Globus pallidus (tissue), 1 donor: ENCODE measurements around the gene WFDC10B.
"Not testable (repeated sequence)": the region's sequence is repeated elsewhere in the genome, so short reads cannot be mapped to it uniquely, and the experiment has no call there.

Experiments used
- DNase-seq: peaks from one replicate; pipeline ENCODE4 v3.0.0-alpha.2; 2015; ENCODE audit warnings: low spot score

WFDC10B gene

GRCh38 chr20:45704969-45705637 lies at the start of gene WFDC10B:
Gene WFDC10B (minus strand): TSS chr20:45705019. CDS start chr20:45685992, 19,027 bp downstream.
- DNase-seq, result no peak

- no peak for DNase-seq
Observed at GRCh38 chr20:45752746-45753145, 47.9 kb upstream of the WFDC10B start.

GRCh38 chr20:45751721-45752120 lies 46.9 kb upstream of the WFDC10B start:
- no peak for DNase-seq

DNA sequence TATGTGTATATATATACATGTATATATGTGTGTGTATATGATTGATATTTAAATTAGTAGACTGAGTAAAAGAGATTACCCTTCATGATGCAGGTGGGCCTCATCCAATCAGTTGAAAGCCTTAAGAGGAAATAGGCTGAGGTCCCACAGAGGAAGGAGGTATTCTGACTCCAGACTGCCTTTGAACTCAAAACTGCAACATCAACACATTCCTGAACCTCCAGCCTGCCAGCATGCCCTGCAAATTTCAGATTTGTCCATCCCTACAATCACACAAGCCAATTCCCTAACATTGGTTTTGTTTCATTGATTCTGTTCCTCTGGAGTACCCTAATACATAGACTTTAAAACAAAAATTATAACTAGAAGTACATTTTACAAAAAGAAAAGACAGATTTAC lies 40.2 kb upstream of the WFDC10B start:
- DNase-seq, result no peak

DNA sequence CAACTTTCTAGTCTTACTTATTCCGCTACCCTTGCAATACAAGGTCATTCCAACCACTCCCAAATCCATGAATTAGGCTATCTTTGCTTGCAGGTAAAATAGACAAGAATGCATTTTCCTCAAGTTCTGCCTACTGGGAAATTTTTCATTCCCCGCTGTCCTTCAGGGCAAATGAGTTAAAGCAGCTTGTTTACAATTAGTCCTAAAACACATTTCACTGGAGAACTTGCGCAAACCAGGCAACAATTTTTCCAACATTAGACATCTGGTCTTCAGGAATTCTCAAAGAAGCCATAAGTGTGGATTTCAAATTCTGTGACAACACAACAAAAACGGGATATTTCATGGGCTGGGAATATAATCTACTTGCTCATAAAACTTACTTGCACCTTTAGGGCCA lies 37.8 kb upstream of the WFDC10B start:
- DNase-seq, result no peak

DNA sequence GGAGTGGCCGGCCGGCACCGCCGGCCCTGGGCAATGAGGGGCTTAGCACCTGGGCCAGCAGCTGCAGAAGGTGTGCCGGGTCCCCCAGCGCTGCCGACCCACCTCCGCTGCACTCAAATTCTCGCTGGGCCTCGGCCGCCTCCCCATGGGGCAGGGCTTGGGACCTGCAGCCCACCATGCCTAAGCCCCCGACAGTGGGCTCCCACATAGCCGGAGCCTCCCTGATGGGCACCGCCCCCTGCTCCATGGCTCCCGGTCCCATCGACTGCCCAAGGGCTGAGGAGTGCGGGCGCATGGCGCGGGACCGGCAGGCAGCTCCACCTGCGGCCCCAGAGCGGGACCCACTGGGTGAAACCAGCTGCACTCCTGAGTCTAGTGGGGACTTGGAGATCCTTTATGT lies 31.2 kb upstream of the WFDC10B start:
- DNase-seq, result no peak

DNA sequence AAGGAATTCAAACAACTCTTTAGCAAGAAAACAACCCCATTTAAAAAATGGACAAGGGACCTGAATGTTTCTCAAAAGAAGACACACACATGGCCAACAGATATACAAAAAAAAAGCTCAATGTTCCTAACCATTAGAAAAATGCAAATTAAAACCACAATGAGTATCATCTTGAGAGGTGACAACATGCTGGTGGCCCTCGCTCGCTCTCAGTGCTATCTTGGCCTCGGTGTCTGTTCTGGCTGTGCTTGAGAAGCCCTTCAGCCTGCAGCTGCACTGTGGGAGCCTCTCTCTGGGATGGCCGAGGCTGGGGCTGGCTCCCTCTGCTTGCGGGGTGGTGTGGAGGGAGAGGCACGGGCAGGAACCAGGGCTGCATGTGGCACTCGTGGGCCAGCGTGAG lies 30.7 kb upstream of the WFDC10B start:
- DNase-seq, result no peak

- DNase-seq, result no peak
Observed at GRCh38 chr20:45732199-45732598, 27.4 kb upstream of the WFDC10B start.

- no peak for DNase-seq
Observed at GRCh38 chr20:45727044-45727443, 22.2 kb upstream of the WFDC10B start.

GRCh38 chr20:45725134-45725533 lies 20.3 kb upstream of the WFDC10B start:
- DNase-seq, result no peak

DNA sequence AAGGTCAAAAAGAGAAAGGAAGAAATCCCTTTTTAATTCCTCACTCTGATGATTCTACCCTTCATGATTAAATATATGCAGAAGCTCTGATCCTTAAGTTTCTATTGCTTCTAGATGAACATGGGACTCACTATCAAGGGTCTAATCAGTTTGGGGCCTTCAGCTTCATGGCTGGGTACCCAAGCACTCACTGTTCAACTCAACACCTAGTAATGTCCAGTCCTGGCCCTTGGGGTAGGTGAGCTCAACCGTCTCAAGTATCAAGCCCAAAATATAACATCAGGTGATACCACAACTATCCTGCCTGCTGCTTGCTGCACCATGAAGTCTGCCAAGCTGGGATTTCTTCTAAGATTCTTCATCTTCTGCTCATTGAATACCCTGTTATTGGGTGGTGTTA lies 17.2 kb upstream of the WFDC10B start, which contains the start of gene SPINT4:
TSS of gene SPINT4 (plus strand) at position 301 of the 400 bp plus-strand sequence. CDS start at position 322, 21 bp downstream.
- DNase-seq, result no peak

GRCh38 chr20:45716141-45716688 lies 11.4 kb upstream of the WFDC10B start:
- DNase-seq, result not testable (repeated sequence)

GRCh38 chr20:45701873-45702272 lies 2.9 kb downstream of the WFDC10B start, which contains the start of gene WFDC13:
Gene WFDC13 (plus strand): TSS chr20:45702038. CDS start chr20:45702124, 86 bp downstream.
- DNase-seq, result no peak

DNA sequence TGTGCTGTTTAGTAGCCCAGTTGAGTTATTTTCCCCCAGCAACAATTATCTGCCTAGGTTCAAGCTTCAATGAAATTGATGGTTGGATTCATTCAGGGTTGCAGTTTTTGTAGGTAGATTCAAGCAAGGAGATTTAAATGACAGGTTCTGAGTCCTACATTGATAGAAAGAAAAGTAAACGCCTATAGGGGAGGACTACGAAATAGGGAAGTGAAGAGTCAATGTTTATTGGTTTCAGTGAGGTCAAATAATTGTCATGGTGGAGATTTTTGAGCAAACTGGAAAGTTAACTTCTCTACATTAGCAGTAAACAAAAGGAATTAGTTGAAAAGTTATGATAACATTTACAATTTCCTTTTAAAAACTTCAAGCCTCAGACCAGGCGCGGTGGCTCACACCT lies 3.7 kb downstream of the WFDC10B start:
- no peak for DNase-seq

GRCh38 chr20:45695496-45695895 lies 9.3 kb downstream of the WFDC10B start:
- no peak for DNase-seq

GRCh38 chr20:45693346-45693745 lies 11.5 kb downstream of the WFDC10B start:
- not testable (repeated sequence) for DNase-seq

DNA sequence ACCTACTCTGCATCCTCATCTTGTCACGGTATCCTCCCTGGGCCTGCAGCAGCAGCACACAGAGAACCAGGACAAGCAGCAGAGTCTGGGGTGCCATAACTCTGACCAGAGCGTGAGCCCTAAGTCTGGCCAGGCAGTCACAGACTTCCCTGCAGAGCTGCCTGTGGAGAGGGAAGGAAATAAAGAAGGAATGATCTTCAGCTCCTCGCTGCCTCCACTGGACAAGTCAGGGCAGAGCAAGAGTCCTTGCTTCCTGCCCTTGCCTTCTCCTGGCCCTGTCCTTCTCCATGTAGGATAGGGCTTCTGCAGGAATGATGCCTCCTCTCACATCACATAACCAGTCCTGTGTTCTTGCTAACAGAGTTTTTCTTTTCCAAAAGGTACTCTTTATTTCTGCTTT lies 18.9 kb downstream of the WFDC10B start:
- no peak for DNase-seq

DNA sequence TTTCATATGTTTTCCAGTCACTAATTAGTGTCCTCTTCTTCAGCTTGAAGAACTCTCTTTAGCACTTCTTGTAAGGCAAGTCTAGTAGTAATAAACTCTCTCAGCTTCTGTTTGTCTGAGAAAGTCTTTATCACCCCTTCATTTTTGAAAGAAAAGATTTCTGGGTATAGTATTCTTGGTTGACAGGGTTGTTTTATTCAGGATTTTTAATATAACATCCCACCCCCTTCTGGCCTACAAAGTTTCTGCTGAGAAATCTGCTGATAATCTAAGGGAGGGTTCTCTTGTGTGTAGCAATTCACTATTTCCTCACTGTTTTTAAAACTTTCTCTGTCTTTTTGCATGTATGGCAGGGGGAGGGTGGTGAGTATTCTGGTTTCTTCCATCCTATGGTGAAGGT lies 25.2 kb downstream of the WFDC10B start:
- DNase-seq, result no peak

- no peak for DNase-seq
Observed at GRCh38 chr20:45672765-45673164, 32.1 kb downstream of the WFDC10B start.

DNA sequence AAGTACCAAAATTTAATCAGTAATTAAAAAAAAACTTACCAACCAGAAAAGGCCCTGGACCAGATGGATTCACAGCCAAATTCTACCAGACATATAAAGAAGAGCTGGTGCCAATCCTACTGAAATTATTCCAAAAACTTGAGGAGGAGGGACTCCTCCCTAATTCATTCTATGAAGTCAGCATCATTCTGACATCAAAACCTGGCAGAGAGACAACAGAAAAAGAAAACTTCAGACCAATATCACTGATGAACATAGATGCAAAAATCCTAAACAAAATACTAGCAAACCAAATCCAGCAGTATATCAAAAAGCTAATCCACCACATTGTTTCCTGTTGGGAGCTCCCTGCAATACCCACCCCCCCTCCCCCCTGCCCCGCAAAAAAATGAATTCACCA lies 34.7 kb downstream of the WFDC10B start, which contains the start of gene WFDC11:
TSS of gene WFDC11 (minus strand) at position 101 of the 400 bp plus-strand sequence. CDS start 19,639 bp downstream, outside the sequence.
- no peak for DNase-seq

- DNase-seq, result not testable (repeated sequence)
Observed at GRCh38 chr20:45657038-45657437, 47.8 kb downstream of the WFDC10B start.

DNA sequence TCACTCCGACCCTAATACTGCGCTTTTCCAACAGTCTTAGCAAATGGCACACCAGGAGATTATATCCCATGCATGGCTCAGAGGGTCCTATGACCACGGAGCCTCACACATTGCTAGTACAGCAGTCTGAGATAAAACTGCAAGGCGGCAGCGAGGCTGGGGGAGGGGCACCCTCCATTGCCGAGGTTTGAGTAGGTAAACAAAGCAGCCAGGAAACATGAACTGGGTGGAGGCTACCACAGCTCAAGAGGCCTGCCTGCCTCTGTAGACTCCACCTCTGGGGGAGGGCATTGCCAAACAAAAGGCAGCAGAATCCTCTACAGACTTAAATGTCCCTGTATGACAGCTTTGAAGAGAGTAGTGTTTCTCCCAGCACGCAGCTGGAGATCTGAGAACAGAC lies 53.1 kb downstream of the WFDC10B start:
- DNase-seq, result not testable (repeated sequence)

DNA sequence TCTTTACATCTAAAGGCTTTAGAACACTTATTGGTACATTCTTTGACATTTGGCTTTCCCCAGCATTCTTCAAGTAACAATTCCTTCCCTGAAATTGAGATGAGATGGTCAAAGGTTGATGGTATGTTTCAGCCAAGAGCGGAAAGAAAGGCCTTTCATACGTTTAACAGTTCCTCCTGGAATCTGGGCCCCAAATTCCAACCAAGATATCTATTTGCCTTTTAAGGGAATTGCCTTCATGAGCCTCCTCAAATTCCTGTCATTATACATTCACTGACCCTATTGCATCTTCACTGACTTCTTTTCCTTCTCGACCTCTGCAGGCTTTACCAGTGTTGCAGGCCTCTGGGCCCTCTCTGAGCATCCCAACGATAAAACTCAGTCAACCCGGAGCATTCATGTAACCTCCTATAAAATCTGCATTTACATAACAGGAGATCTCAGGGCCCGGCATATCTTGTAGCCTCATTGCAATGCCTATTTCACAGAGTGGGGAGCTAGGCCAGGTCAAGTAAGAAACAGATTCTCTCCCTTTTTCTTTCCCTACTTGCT lies 55.4 kb downstream of the WFDC10B start:
- DNase-seq, result no peak
